IMR-90 (cell line): Measurements from ENCODE around the gene BMP2K. TPM values are rescaled to one million over a fixed set of nuclear protein-coding genes. Genes with fewer than 3 reads are reported as not detected.
A peak's percentile ranks its signal among the peaks of the same experiment; 100 is the strongest.

Experiments used
- ATAC-seq: fragments of 200-7000 bp; cut with Tn5 transposase; 2 replicates; pipeline ENCODE4 v1.9.1; 2020; ENCODE audit warnings: low read depth, mild to moderate bottlenecking, moderate library complexity
- BruUV-seq: library from RNA; stranded (reverse); fragments of 400-500 nt; replicated peaks from 2 replicates; lab custom pipeline; 2021; lab: Mats Ljungman, UMichigan
- CTCF ChIA-PET: fragments of 300-600 bp; formaldehyde crosslinking; extraction: SDS; loops from one replicate; lab custom pipeline; 2021; ENCODE audit warnings: antibody characterized with exemption; lab: Yijun Ruan, JAX
- POLR2A ChIA-PET: fragments of 300-600 bp; sonication (Branson Sonifier 250); formaldehyde crosslinking; loops from one replicate; lab custom pipeline; 2022; ENCODE audit warnings: antibody characterized with exemption; ENCODE audit not compliant: unreplicated experiment; lab: Charles Lee
- DNase-seq: peaks from one replicate; pipeline ENCODE4 v3.0.0; 2013
- H2AFZ ChIP-seq: replicated peaks from 2 replicates; pipeline ENCODE3; 2013; ENCODE audit warnings: low read length, mild to moderate bottlenecking; ENCODE audit not compliant: poor library complexity
- H2AK5ac ChIP-seq: 2 replicates; pipeline ENCODE4 v1.6.1; 2013; ENCODE audit warnings: low read depth, low read length, inconsistent platforms
- H2AK9ac ChIP-seq: replicated peaks from 2 replicates; pipeline ENCODE3; 2013; ENCODE audit warnings: mild to moderate bottlenecking, low read depth, low read length, moderate library complexity; ENCODE audit not compliant: poor library complexity
- H2BK120ac ChIP-seq: 2 replicates; pipeline ENCODE4 v1.6.1; 2013; ENCODE audit warnings: low read depth, low read length, inconsistent platforms
- H2BK15ac ChIP-seq: 3 replicates; pipeline ENCODE4 v1.6.1; 2013; ENCODE audit warnings: low read depth, low read length, inconsistent platforms
- H2BK20ac ChIP-seq: 2 replicates; pipeline ENCODE4 v1.6.1; 2013; ENCODE audit warnings: low read depth, mild to moderate bottlenecking, inconsistent platforms, low read length, moderate library complexity
- H2BK5ac ChIP-seq: 2 replicates; pipeline ENCODE4 v1.6.1; 2013; ENCODE audit warnings: mild to moderate bottlenecking, low read depth, low read length, inconsistent platforms; ENCODE audit not compliant: poor library complexity, severe bottlenecking
- H3K14ac ChIP-seq: replicated peaks from 2 replicates; pipeline ENCODE4 v1.6.1; 2013; ENCODE audit warnings: low read depth, low read length, inconsistent platforms
- H3K18ac ChIP-seq: 2 replicates; pipeline ENCODE4 v1.6.1; 2013; ENCODE audit warnings: low read depth, low read length, control low read depth
- H3K23ac ChIP-seq: 2 replicates; pipeline ENCODE4 v1.6.1; 2013; ENCODE audit warnings: low read depth, low read length, inconsistent platforms
- H3K27ac ChIP-seq: 2 replicates; pipeline ENCODE4 v1.5.1; 2013; ENCODE audit warnings: mild to moderate bottlenecking, control low read depth, low read length; ENCODE audit not compliant: insufficient read depth
- H3K27me3 ChIP-seq: 2 replicates; pipeline ENCODE4 v1.6.1; 2013; ENCODE audit warnings: low read length; ENCODE audit not compliant: control insufficient read depth, insufficient read depth
- H3K36me3 ChIP-seq: 2 replicates; pipeline ENCODE4 v1.6.1; 2013; ENCODE audit warnings: low read length, mixed read lengths; ENCODE audit not compliant: control insufficient read depth, insufficient read depth
- H3K4ac ChIP-seq: 2 replicates; pipeline ENCODE4 v1.6.1; 2013; ENCODE audit warnings: low read depth, low read length, inconsistent platforms
- H3K4me1 ChIP-seq: 2 replicates; pipeline ENCODE4 v1.6.1; 2013; ENCODE audit warnings: low read length, mixed read lengths; ENCODE audit not compliant: control insufficient read depth, insufficient read depth
- H3K4me2 ChIP-seq: 2 replicates; pipeline ENCODE4 v1.6.1; 2013; ENCODE audit warnings: low read depth, mild to moderate bottlenecking, control low read depth, low read length, moderate library complexity
- H3K4me3 ChIP-seq: 2 replicates; pipeline ENCODE4 v1.5.1; 2013; ENCODE audit warnings: low read depth, mild to moderate bottlenecking, control low read depth, low read length, moderate library complexity; ENCODE audit not compliant: insufficient read depth
- H3K56ac ChIP-seq: 2 replicates; pipeline ENCODE4 v1.6.1; 2013; ENCODE audit warnings: low read length, inconsistent platforms; ENCODE audit not compliant: insufficient read depth; ENCODE audit errors: extremely low read depth
- H3K79me1 ChIP-seq, 2 experiments: 2 replicates each; pipeline ENCODE4 v1.6.1; 2013; ENCODE audit warnings: low read length in 2 of 2, inconsistent platforms in 1 of 2, low read depth in 1 of 2
- H3K9ac ChIP-seq: 2 replicates; pipeline ENCODE4 v1.6.1; 2013; ENCODE audit warnings: low read depth, low read length, control low read depth
- H3K9me1 ChIP-seq: 2 replicates; pipeline ENCODE4 v1.6.1; 2013; ENCODE audit warnings: low read length, inconsistent platforms; ENCODE audit not compliant: insufficient read depth
- H3K9me3 ChIP-seq: 2 replicates; pipeline ENCODE4 v1.6.1; 2013; ENCODE audit warnings: low read length; ENCODE audit not compliant: control insufficient read depth, insufficient read depth
- H4K20me1 ChIP-seq: 2 replicates; pipeline ENCODE4 v1.6.1; 2013; ENCODE audit warnings: low read length, inconsistent platforms; ENCODE audit not compliant: insufficient read depth
- H4K5ac ChIP-seq: 2 replicates; pipeline ENCODE4 v1.6.1; 2013; ENCODE audit warnings: mild to moderate bottlenecking, low read depth, low read length, control low read depth
- H4K8ac ChIP-seq, 2 experiments: 2 replicates each; pipeline ENCODE4 v1.6.1; 2013; ENCODE audit warnings: low read depth in 2 of 2, low read length in 2 of 2, control low read depth in 1 of 2, inconsistent platforms in 1 of 2
- H4K91ac ChIP-seq: 2 replicates; pipeline ENCODE4 v1.6.1; 2013; ENCODE audit warnings: low read depth, low read length, inconsistent platforms; ENCODE audit not compliant: insufficient read depth
- CEBPB ChIP-seq: IDR thresholded peaks from 2 replicates; pipeline ENCODE4 v1.6.1; 2012; ENCODE audit warnings: low read depth, low read length, improper control_type of control experiment
- POLR2A ChIP-seq: IDR thresholded peaks from 2 replicates; pipeline ENCODE4 v1.6.1; 2012; ENCODE audit warnings: mild to moderate bottlenecking, low read depth, low read length
- RCOR1 ChIP-seq: IDR thresholded peaks from 2 replicates; pipeline ENCODE4 v1.6.1; 2012; ENCODE audit warnings: mild to moderate bottlenecking, low read length, improper control_type of control experiment; ENCODE audit not compliant: insufficient replicate concordance
- dilution Hi-C: fragments of 300-500 bp; cut with HindIII; formaldehyde crosslinking; loops from one replicate; pipeline ENCODE4 v1.14.3; 2018; ENCODE audit warnings: low sequenced_read_pairs; ENCODE audit not compliant: unreplicated experiment
- in situ Hi-C: fragments of 300-500 bp; cut with MboI; formaldehyde crosslinking; loops from 3 replicates; pipeline ENCODE4 v1.14.3; 2019; ENCODE audit warnings: low sequenced_read_pairs, inconsistent platforms, mixed read lengths
- intact Hi-C: fragments of 100-400 bp; cut with micrococcal nuclease; formaldehyde crosslinking; loops from 2 replicates; pipeline ENCODE4 v1.10.0; 2022
- polyA plus RNA-seq, 3 experiments: library from polyadenylated mRNA; depleted of rRNA; stranded (reverse); fragments of >200 nt; gene quantifications; 2 replicates each; pipeline ENCODE4 v1.2.3, GENCODE V29; 2012; ENCODE audit warnings: low replicate concordance in 1 of 3
- total RNA-seq: library from RNA; depleted of rRNA; stranded (reverse); fragments of >200 nt; gene quantifications from 2 replicates; pipeline ENCODE4 v1.2.3, GENCODE V29; 2012

Gene BMP2K
- total and polyA plus RNA-seq, 2 of the 4 experiments (the other 2 are of a cell fraction), result 15.8 to 46.1 TPM

DNA sequence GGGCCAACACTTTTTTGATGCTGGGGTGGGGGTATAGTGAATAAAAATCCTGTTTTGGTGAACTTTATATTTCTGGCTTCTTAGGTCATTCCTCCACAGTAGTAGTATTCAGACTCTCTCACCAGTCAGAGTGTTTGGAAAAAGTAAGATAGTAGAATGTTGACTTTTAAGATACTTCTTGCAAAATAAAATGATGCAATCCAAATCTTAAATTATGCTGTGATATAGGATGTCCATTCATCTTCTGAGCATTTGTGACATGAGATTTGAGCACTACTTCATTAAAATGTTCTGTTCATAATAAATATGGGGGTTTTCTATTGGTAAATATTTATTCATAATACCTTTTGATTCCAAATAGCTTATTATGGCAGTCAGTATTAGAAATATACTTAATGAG lies 70.1 kb downstream of the BMP2K start:
- dilution Hi-C loops (no loop called here), in situ Hi-C loops (no loop called here), intact Hi-C loops (loop anchor here (10.0 kb wide), 1 partner anchor 641 kb away; no protein-coding TSS in a partner anchor)
- H3K9me1 ChIP-seq, result no peaks in the 10 kb centered on the region
- no peak for TF ChIP-seq RCOR1
- TF ChIP-seq POLR2A, result no peak
- TF ChIP-seq CEBPB, result peak; percentile 61
- H4K91ac ChIP-seq, result no peak overlapping the region
- H2BK15ac ChIP-seq, result no peak overlapping the region
- H2BK120ac ChIP-seq, result no peak overlapping the region
- H2BK5ac ChIP-seq, result peak overlapping the region; percentile 19
- no peak overlapping the region for H3K4me3 ChIP-seq
- H2AFZ ChIP-seq, result no peak overlapping the region
- no peak overlapping the region for H2AK9ac ChIP-seq
- H4K8ac ChIP-seq, result no peak overlapping the region
- no peaks in the 10 kb centered on the region for H3K36me3 ChIP-seq
- ATAC-seq, result no peak
- no peak for DNase-seq
- H3K79me1 ChIP-seq, result peaks cover 0 to 14% of the 10 kb centered on the region in 2 experiments; a peak in 3 of 4 replicates
- no peak overlapping the region for H3K14ac ChIP-seq
- ChIA-PET POLR2A (no interaction called here), CTCF (no interaction called here)
- no peaks in the 10 kb centered on the region for H3K27me3 ChIP-seq
- H3K56ac ChIP-seq, result no peak overlapping the region
- no peak overlapping the region for H3K18ac ChIP-seq
- H3K27ac ChIP-seq, result no peak overlapping the region
- H3K9me3 ChIP-seq, result no peaks in the 10 kb centered on the region
- no peaks in the 10 kb centered on the region for H3K4me1 ChIP-seq
- no peak overlapping the region for H3K4ac ChIP-seq
- H3K9ac ChIP-seq, result no peak overlapping the region
- BruUV-seq, result no TSS peak
- no peak overlapping the region for H2BK20ac ChIP-seq
- H4K20me1 ChIP-seq, result no peaks in the 10 kb centered on the region
- H4K5ac ChIP-seq, result no peak overlapping the region
- H3K4me2 ChIP-seq, result no peak overlapping the region
- H3K23ac ChIP-seq, result no peak overlapping the region
- no peak overlapping the region for H2AK5ac ChIP-seq
